Fibroblast of the conjunctiva (primary cell): ENCODE results near the gene HCST.
"Not testable (repeated sequence)": the region's sequence is repeated elsewhere in the genome, so short reads cannot be mapped to it uniquely, and the experiment has no call there.

ENCODE experiments used
- DNase-seq: peaks from one replicate; pipeline ENCODE4 v3.0.0-alpha.2; 2010; ENCODE audit warnings: low read depth

The HCST gene

GRCh38 chr19:35901854-35902661, at the start of gene HCST:
Gene HCST (plus strand): TSS chr19:35902529. CDS start chr19:35902594, 65 bp downstream.
- DNase-seq = no peak

GRCh38 chr19:35853038-35853756, 49.1 kb upstream of the HCST start:
- no peak for DNase-seq

- DNase-seq = no peak
Measured at GRCh38 chr19:35856546-35857149, 45.7 kb upstream of the HCST start, which contains the start of gene KIRREL2. Gene KIRREL2 (plus strand): TSS chr19:35856911. CDS start chr19:35857120, 209 bp downstream.

DNA sequence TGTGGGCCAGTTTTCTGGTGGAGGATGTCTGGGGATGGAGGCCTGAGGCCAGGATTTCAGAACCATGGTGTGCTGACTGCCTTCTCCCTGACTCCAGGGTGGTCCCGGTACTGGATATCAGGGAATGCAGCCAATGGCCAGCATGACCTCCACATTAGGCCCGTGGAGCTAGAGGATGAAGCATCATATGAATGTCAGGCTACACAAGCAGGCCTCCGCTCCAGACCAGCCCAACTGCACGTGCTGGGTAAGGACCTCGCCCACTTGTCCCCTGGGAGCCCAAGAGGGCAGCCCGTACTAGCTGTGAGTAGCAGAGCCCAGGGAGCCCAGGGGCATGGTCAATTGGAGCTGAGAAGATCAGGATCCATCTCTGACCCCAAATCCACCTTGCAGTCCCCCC, 44.0 kb upstream of the HCST start:
- DNase-seq = no peak

DNA sequence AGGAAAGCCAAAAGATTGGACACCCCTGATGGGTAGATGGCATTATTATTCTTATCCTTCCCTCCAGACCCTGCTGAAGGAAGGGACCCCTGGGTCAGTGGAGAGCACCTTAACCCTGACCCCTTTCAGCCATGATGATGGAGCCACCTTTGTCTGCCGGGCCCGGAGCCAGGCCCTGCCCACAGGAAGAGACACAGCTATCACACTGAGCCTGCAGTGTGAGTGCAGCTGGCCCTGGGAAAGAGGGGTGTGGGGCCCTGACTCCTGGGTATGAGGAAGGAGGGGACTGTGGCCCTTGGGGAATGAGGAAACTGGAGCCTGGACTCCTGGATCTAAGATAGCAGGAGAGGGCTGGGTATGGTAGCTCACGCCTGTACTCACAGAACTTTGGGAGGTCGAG, 42.9 kb upstream of the HCST start:
- DNase-seq = no peak

GRCh38 chr19:35860436-35860817, 41.9 kb upstream of the HCST start:
- no peak for DNase-seq

DNA sequence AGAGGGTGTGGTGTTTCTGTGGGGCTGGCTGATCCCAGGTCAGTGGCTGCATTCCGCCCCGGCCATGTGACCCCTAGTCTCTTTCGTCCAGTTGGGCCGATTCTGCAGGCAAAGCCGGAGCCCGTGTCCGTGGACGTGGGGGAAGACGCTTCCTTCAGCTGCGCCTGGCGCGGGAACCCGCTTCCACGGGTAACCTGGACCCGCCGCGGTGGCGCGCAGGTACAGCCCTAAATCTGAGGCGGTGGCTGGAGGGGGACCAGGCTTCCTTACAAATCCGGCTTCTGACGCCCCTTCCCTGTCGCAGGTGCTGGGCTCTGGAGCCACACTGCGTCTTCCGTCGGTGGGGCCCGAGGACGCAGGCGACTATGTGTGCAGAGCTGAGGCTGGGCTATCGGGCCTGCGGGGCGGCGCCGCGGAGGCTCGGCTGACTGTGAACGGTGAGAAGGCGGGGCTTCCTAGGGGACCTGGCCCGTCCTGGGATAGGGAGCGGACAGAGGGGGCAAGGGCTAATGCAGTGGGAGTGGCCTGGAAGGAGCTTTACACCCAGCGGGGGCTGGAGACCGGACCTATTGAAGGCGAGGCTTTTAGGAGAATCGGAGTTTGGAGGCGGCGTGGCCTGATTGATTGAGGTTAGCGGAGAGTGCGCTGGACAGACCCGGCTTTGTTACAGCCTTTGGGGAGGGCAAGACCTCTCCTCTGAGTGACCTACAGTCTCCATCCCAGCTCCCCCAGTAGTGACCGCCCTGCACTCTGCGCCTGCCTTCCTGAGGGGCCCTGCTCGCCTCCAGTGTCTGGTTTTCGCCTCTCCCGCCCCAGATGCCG, 41.3 kb upstream of the HCST start:
- no peak for DNase-seq

- DNase-seq = no peak
Measured at GRCh38 chr19:35861640-35862160, 40.6 kb upstream of the HCST start.

DNA sequence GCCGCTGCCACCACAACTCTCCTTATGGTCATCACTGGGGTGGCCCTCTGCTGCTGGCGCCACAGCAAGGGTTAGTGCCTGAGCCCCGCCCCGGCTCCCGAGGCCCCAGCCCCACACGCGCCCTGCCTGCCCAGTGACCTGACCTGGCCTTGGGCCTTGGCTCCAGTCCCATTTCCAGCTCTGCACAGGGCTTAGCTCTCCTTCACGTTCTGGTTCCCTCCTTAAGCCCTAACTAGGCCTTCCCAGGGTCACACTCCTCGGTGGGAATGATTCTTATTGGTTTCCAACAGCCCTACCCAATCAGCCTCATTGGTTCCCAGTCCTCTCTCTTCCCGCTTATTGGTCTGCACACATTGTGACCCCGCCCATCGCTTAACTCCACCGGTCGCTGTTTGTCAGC, 39.8 kb upstream of the HCST start:
- DNase-seq = no peak

GRCh38 chr19:35863018-35863417, 39.3 kb upstream of the HCST start:
- no peak for DNase-seq

- DNase-seq = no peak
Measured at GRCh38 chr19:35868172-35868822, 34.0 kb upstream of the HCST start, which contains the start of gene APLP1. Gene APLP1 (plus strand): TSS chr19:35868574. CDS start chr19:35868637, 63 bp downstream.

GRCh38 chr19:35868823-35869326, 33.5 kb upstream of the HCST start:
- DNase-seq = no peak

DNA sequence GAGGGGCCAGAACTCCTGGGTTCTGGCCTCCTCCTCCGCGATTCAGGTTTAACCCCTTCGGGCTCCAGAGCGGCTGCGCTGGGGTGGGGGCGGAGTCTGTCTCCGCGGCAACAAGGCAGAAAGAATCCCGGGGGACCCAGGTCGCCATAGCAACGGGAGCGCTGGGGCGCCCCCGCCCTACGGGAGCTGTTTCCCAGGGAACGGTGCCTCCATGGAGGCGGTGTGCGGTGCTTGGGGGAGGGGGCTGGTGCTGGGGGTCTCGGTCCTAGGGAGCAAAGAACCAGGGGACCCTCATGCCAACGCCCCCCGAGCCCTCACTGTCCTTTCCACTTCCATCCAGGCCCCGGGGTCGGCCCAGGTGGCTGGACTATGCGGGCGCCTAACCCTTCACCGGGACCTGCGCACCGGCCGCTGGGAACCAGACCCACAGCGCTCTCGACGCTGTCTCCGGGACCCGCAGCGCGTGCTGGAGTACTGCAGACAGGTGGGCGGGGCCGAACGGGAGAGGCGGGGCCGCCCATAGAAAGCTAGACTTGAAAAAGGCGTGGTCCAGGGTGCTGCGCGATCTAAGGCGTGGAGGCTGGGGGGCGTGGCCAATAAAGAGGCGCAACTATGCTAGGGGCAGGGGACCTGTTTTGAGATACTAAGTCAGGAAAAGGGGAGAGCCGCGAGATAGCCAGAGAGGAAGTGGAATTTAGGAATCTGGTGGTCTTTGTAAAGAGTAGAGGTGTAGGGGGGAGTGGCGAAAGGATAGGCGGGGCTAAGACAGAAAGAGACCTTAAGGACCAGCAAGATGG, 32.8 kb upstream of the HCST start:
- peak; percentile 22 for DNase-seq

GRCh38 chr19:35870124-35870736, 32.1 kb upstream of the HCST start:
- DNase-seq = not testable (repeated sequence)

DNA sequence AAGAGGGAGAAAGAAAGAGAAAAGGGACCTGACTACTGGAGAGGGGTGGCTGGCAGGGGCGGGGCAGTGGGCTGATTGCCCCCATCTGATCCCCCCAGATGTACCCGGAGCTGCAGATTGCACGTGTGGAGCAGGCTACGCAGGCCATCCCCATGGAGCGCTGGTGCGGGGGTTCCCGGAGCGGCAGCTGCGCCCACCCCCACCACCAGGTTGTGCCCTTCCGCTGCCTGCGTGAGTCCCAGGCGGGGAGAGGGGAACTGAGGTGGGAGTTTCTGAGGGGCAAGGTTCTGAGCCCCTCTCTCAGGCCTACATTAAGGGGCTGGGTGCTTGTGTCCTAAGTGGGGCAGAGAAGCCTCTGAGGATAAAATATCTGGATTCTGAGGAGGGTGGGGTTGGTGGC, 31.5 kb upstream of the HCST start:
- no peak for DNase-seq

- DNase-seq = no peak
Measured at GRCh38 chr19:35871611-35872010, 30.7 kb upstream of the HCST start.

GRCh38 chr19:35872180-35872579, 30.1 kb upstream of the HCST start:
- no peak for DNase-seq

- DNase-seq = no peak
Measured at GRCh38 chr19:35874392-35874930, 27.9 kb upstream of the HCST start.

- DNase-seq = no peak
Measured at GRCh38 chr19:35879068-35879467, 23.3 kb upstream of the HCST start.
